RWPE1 (cell line): Measurements from ENCODE around the gene PPP2R3A.

Source experiments
- CTCF ChIA-PET: fragments of 350-600 bp; sonication (Branson Sonifier 250); formaldehyde crosslinking; extraction: SDS; loops from one replicate; lab custom pipeline; 2021; lab: Yijun Ruan, JAX
- POLR2A ChIA-PET: fragments of 400-600 bp; formaldehyde crosslinking; extraction: SDS; loops from one replicate; lab custom pipeline; 2020; ENCODE audit warnings: antibody characterized with exemption; ENCODE audit not compliant: low non-redundant PET; lab: Yijun Ruan, JAX
- DNase-seq: peaks from one replicate; pipeline ENCODE4 v3.0.0; 2012; ENCODE audit warnings: low spot score
- H3K27ac ChIP-seq: fragments of 450-650 bp; 2 replicates; pipeline ENCODE4 v1.5.1; 2017
- TF ChIP-seq, protein P1 (sequence below): fragments of 450-650 bp; conservative IDR thresholded peaks from 2 replicates; pipeline ENCODE4 v1.5.1; 2017; ENCODE audit warnings: low read depth, mild to moderate bottlenecking

The PPP2R3A gene, protein sequence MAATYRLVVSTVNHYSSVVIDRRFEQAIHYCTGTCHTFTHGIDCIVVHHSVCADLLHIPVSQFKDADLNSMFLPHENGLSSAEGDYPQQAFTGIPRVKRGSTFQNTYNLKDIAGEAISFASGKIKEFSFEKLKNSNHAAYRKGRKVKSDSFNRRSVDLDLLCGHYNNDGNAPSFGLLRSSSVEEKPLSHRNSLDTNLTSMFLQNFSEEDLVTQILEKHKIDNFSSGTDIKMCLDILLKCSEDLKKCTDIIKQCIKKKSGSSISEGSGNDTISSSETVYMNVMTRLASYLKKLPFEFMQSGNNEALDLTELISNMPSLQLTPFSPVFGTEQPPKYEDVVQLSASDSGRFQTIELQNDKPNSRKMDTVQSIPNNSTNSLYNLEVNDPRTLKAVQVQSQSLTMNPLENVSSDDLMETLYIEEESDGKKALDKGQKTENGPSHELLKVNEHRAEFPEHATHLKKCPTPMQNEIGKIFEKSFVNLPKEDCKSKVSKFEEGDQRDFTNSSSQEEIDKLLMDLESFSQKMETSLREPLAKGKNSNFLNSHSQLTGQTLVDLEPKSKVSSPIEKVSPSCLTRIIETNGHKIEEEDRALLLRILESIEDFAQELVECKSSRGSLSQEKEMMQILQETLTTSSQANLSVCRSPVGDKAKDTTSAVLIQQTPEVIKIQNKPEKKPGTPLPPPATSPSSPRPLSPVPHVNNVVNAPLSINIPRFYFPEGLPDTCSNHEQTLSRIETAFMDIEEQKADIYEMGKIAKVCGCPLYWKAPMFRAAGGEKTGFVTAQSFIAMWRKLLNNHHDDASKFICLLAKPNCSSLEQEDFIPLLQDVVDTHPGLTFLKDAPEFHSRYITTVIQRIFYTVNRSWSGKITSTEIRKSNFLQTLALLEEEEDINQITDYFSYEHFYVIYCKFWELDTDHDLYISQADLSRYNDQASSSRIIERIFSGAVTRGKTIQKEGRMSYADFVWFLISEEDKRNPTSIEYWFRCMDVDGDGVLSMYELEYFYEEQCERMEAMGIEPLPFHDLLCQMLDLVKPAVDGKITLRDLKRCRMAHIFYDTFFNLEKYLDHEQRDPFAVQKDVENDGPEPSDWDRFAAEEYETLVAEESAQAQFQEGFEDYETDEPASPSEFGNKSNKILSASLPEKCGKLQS (N-terminal part only)

DNA sequence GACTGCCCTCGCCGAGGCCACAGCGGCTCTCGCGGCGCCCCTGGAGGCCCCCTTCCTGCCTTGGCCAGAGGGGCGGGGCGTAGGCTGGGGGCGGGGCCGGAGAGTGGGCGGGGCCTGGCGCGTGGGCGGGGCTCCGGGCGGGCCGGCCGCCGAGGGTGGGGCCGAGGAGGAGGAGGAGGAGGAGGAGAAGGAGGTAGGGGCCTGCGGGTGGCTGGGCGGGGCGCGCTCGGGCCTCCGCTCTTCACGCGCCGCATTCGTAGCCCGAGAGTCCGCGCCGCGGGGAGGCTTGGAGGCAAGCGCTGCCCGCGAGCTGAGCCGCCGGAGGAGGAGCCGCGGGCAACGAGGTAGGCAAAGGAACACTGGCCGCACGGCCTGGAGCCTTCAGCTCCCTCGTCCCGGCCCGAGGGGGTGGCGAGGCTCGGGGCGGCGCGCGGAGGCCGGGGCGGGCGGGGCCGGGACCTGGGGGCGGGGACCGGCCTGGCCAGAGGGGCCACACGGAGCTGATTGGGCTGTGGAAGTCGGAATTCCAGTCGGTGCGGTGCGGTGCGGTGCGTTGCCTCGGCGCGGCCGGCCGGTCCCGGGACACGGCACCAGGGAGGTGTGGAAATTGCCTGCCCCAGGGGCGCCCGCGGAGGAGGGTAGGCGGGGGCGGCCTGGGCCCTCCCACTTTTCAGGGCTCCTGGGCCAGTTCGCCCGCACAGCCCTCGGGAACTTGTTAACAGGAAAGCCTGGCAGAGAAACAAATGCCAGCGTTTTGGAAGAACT is at the start of gene PPP2R3A:
Gene PPP2R3A, plus strand, starts transcription at position 223 of the 765 bp plus-strand sequence. CDS start 35,771 bp downstream, outside the sequence.
- ChIA-PET POLR2A (no interaction called here), CTCF (interaction anchor here (0.6 to 0.7 kb wide), 2 partner anchors 77 to 906 kb away, joined by 3 read pairs; no protein-coding TSS in a partner anchor)
- peak within 1 kb of the TSS; percentile 84 for H3K27ac ChIP-seq
- TF ChIP-seq, protein P1, sequence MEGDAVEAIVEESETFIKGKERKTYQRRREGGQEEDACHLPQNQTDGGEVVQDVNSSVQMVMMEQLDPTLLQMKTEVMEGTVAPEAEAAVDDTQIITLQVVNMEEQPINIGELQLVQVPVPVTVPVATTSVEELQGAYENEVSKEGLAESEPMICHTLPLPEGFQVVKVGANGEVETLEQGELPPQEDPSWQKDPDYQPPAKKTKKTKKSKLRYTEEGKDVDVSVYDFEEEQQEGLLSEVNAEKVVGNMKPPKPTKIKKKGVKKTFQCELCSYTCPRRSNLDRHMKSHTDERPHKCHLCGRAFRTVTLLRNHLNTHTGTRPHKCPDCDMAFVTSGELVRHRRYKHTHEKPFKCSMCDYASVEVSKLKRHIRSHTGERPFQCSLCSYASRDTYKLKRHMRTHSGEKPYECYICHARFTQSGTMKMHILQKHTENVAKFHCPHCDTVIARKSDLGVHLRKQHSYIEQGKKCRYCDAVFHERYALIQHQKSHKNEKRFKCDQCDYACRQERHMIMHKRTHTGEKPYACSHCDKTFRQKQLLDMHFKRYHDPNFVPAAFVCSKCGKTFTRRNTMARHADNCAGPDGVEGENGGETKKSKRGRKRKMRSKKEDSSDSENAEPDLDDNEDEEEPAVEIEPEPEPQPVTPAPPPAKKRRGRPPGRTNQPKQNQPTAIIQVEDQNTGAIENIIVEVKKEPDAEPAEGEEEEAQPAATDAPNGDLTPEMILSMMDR = no peak
- peak; percentile 86 for DNase-seq

DNA sequence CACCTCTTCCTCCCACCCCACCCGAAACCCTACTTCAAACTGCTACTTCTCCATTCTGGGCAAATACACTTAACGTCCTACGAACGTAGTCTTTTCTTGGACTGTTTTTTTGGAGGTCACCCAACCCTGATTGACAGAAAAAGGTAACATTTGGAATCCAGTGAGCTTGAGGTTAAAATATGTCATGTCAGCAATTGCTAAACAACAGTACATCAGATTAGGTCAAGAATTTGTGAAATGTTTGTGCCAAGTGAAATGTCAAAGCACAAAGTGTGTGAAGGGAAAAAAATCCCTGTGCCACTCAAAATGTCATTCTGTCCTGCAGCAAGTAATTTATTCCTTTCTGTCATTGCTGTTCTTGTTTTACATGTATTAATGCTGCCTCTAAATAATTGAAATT is 49.2 kb upstream of the PPP2R3A start:
- POLR2A ChIA-PET = no interaction called here
- H3K27ac ChIP-seq = no peak overlapping the region
- CTCF ChIA-PET = interaction anchor here (0.6 kb wide), 1 partner anchor 1316 kb away, joined by 3 read pairs; no protein-coding TSS in a partner anchor
- TF ChIP-seq, protein P1 = no peak
- DNase-seq = no peak

DNA sequence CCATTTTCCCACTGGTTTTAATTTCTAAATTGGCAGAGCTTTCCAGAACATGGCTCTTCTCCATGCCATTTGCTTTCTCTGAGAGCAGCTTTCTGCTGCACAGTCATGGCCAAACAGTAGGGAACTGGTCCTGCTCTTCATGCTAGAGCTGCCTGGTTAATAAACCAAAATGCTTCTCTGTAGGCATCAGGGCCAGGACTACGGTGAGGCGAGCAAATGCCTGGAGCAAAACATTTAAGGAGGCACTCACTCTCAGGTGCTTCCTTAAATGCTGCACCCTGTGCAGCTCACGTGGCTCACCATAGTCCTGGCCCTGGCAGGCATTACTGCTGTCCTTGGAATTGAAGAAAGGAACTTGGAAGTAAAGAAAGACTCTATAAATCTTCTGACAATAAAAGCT is 48.5 kb upstream of the PPP2R3A start:
- ChIA-PET CTCF (interaction anchor here (0.6 to 0.9 kb wide), 2 partner anchors 126 to 536 kb away, joined by 3 read pairs; no protein-coding TSS in a partner anchor), POLR2A (no interaction called here)
- TF ChIP-seq, protein P1 = no peak
- DNase-seq = no peak
- H3K27ac ChIP-seq = no peak overlapping the region

DNA sequence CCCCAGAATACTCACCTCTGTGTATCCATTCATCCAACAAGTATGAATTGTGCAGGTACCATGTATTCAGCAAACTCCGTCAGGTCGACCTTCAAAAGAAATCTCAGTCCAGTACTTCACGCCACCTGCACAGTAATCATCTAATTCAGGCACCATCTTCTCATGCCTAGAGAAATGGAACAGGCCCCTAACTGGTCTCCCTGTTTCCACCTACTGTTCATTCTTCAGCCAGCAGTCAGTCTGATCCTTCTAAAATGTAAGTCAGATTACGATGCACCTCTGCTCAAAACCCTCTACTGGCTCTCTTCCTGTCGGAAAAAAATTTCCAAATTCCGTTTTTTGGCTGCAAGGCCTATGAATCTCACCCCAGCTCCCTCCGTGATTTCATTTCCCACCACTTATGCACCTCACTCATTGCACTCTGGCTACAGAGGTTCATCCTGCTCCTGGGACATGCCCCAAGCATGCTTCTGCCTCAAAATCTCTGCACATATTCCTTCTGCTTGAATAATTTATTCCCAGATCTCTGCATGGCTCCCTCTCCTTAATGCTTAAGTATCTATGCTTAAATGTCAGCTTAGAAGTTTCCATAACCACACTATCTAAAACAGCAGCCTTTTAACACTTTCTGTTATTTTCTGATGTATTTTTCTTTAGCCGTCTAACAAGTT is 47.5 kb upstream of the PPP2R3A start:
- ChIA-PET POLR2A (no interaction called here), CTCF (interaction anchor here (0.7 to 2.0 kb wide), 3 partner anchors 20 to 125 kb away, joined by 3 to 10 read pairs (median 3); no protein-coding TSS in a partner anchor)
- TF ChIP-seq, protein P1 = no peak
- H3K27ac ChIP-seq = no peak overlapping the region
- DNase-seq = no peak

DNA sequence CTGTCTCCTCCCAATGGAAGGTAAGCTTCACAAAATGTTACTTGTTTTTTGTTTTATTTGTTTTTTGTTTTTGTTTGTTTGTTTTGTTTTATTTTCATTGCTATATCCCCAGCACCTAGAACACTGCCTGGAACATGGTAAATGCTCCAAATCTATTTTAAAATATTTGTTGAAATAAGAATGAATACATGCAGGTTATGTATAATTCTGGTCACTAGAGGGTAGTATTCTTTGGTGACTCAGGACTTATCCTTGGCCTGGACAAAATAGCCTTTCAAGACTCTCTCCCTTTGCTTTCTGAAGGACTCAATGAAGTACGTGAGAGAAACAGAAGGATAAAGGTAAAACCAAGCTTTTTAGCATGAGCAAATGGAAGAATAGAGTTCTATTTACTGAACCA is 46.9 kb upstream of the PPP2R3A start:
- DNase-seq = peak; percentile 38
- TF ChIP-seq, protein P1 = 0 out of 2 replicates have a peak, but pooled peaks have one; percentile 18
- CTCF ChIA-PET = interaction anchor here (0.6 to 2.0 kb wide), 4 partner anchors 20 to 135 kb away, joined by 3 to 10 read pairs (median 3); no protein-coding TSS in a partner anchor
- POLR2A ChIA-PET = no interaction called here
- H3K27ac ChIP-seq = no peak overlapping the region
